Skin of body (tissue), 2 donors: ENCODE data around the gene SAMD10. TPM values are rescaled to one million over a fixed set of nuclear protein-coding genes. Genes with fewer than 3 reads are reported as not detected.
"Not testable (repeated sequence)": the region's sequence is repeated elsewhere in the genome, so short reads cannot be mapped to it uniquely, and the experiment has no call there.

Experiments used
- DNase-seq: peaks from one replicate; lab custom pipeline; 2025; lab: John Stamatoyannopoulos, UW
- total RNA-seq: library from RNA; depleted of rRNA; stranded (reverse); fragments of >200 nt; gene quantifications from one replicate; pipeline ENCODE4 v1.2.3, GENCODE V29; 2014

SAMD10 gene
- total RNA-seq, 1 donor from 2014 or later = 1.6 TPM

DNA sequence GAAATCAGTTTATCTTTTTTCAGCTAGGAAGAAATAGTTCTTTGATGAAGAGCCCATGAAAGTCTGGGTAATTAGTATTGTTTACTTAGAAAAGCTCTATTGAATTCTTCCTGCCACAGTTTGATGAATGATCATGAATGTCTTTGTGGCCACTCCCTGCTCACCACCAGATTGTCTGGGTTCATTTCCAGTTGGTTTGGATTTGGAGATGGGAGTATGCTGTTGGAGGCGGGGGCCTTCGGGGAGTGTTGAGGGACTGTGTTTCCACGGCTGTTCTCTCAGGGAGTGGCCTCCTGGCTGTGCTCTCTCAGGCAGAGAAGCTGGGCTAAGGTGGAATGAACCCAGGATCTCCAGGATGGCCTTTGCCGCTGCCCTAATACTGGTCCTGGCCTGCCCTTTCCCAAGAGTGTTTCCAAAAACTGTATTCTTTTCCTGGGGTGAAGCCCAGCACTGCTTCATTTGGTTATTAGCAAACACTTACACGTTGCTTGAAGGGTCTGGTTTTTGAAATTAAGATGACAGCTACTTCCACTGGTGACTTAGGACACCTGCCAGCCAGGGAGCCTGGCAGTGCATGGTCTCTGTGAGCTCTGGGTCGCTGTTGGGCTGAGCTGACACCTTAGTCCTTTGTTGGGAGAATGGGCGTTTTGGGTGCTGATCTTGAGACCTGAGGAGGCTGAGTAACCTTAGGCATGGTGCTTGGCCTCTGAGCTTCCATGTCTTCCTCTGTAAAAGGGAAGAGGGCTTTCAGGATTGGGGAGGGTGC is 24.7 kb upstream of the SAMD10 start:
- DNase-seq = no peak

DNA sequence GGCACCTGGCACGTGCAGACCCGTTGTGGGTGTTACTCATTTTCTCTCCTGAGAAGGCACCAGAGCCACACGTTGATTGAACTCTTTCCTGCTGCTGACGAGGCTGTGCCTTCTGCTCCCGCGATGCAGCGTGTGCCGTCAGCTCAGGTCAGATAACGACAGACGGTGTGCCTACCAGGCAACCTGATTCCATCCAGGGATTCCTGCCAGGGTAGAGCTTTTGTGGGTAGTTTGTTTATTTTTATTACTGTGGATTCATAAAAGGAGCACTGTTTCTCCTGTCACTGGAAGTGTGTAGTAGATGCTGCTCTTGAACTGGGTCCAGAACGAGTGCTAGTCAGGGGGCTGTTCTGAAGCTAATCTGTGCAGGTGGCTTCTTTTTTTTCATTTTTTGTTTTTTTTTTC is 22.2 kb upstream of the SAMD10 start:
- DNase-seq = no peak

- no peak for DNase-seq
Measured at GRCh38 chr20:64000906-64001305, 21.5 kb upstream of the SAMD10 start.

DNA sequence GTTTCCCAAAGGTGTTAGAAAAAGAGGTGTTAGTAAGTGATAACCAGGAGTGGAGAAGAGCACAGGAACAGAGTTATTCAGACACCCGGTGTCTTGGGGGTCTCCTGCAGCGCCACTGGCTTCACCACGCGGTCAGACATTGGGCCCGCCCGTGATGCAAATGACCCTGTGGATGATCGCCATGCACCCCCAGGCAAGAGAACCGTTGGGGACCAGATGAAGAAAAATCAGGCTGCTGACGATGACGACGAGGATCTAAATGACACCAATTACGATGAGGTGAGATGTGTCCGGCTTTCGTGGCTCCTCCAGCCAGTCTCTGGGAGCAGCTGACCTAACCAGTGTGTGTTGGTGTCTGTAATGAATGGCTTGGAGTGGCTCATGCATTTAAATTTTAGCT is 3.5 kb upstream of the SAMD10 start:
- DNase-seq = no peak

DNA sequence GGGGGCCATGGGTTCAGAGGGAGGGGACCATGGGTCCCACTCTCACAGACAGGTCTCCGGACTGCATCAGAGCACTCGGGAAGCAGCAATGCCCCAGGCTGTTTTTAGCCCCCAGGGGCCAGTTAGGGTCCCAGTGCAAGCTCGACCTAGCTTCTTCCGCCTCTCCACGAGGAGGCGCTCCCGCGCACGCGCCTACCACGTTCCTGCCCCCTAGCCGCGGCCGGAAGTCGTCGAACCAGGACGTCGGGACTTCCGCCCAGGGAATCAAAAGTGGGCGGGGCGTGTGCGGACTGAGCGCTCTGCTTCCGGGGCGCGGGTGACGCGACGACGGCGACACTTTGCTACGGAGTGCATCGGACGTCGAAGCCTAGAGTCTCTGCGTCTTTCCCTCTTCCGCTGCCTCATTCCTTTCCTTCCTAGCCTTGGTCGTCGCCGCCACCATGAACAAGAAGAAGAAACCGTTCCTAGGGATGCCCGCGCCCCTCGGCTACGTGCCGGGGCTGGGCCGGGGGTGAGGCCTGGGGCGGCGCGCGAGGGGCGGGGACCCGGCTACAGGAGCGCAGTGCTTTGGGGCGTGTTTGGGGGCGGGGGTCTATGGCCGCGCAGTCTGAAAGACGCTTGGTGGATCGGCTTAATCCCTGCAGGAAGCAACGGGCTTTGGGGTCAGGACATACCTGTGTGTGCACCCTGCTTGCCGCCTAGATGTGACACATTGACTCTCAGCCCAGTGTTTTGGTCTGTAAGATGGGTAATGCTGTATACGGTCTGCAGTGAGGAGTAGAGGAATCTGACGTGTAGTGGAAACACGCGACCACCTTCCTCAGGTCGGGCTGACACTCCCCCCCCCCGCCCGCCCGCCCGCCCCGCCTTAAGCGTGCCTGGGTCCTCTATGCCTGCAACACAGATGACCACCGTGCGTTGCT is 1.6 kb upstream of the SAMD10 start, which contains the start of gene PRPF6:
PRPF6 (plus strand) TSS at position 327 of the 923 bp plus-strand sequence; CDS start at position 441, 114 bp downstream.
- DNase-seq = peak; percentile 93

- peak; percentile 67 for DNase-seq
Measured at GRCh38 chr20:63980317-63980805, 919 bp upstream of the SAMD10 start.

GRCh38 chr20:63979229-63979556 is 249 bp downstream of the SAMD10 start:
- DNase-seq = no peak

DNA sequence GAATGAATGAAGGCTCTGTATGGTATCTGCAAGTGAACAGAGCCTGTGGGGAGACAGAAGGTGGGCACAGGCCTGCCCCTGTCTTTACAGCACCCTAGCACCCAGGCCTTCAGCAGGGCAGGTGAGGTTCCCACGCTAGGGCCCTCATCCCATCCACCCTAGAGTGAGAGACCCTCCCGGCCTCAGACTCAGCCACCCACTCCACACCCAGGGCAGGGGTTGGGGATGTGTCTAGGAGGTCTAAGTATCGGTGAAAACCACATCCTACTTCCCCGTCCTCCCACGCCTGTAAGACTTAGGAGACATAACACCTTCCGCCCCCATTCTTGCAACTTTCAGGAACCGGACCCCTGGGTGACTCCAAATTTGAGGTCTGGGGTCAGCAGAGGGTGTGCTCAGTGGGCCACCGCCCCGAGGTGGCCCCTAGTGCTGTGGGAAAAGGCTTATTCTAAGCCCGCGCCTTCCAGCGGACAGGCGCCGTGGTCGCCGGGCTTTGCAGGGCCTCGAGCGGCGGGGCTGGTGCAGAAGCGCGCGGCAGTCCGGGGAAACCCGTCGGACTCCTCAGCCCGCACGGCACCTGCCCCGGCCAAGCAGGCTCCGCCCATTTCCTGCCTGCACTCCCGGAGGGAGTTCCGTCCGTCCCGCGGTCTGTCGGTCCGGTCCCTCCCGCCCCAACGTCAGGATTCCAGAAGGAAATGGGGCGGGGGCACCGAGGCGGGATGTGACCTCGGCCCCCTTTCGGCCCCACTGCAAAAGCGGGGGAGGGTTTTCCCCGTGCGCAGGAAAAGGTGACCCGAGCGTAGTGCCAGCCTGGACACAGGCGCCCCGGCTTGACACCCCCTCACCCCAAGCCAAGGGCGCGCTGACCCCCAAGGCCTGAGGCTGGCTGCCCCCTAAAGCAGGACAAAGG is 868 bp downstream of the SAMD10 start:
- DNase-seq = no peak

DNA sequence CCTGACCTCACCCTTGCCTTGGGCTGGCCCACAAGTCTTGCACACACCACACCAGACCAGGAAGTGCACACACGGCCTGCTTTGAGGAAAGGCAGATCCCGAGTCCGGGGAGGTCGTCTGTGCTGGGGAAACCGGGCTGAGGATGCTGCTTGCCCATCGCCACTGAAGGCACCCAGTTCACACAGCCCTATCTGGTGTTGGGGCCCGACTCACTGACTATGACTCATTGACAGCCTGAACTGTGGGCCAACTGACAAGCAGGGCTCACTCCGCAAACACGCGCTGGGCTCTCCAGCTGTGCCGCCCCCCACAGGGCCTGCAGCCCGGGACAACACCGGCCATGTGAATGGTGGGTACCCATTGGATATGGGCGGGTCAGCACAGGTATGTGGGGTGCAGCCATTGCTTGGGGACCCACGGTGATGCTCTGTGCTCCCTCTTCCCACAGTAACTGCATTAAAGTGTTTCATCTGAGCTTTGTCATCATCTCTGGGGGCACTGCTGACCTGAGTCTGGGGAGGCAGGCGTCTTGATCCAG is 1.6 kb downstream of the SAMD10 start:
- DNase-seq = no peak

- DNase-seq = no peak
Measured at GRCh38 chr20:63976980-63977738, 2.3 kb downstream of the SAMD10 start.

- DNase-seq = not testable (repeated sequence)
Measured at GRCh38 chr20:63976511-63976910, 2.9 kb downstream of the SAMD10 start.

DNA sequence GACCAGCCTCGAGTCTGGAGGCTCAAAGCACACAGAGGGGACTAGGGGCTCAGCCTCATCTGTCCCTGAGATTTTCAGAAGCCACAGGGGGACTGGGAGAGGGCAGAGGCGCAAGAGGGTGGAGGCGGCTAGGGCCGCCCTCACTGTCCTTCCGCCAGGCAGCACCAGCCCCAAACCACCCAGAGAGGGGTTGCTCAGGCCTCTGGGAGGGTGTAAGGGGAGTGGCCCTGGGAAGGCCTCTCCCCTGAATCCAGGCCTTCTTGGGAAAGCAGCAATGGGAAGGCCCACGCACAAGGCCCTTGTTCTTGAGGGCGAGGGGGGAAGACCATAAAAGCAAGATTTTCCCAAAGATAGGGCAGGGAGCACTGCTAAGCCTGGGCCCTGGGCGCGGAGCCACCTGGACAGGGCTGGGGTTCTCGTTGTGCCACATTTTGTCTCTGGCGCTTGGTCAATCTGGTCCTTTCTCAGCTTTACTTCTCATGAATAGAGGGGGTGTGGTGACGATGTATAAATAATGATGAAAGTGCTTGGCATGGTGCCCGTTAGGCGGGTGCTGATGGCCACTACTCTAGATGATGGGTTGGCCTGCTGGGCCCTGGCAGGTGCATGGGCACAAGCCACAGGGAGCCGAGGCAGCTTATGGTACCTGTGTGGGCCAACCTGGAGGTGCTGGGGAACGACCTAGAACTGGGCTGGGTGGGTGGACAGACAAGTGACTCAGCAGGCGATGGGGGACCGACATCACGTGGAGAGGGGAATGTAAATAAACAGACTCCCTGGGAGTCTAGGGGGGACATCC is 4.8 kb downstream of the SAMD10 start:
- DNase-seq = no peak

GRCh38 chr20:63973636-63974401 is 5.6 kb downstream of the SAMD10 start:
- DNase-seq = peak; percentile 63

GRCh38 chr20:63973160-63973479 is 6.3 kb downstream of the SAMD10 start:
- no peak for DNase-seq

- DNase-seq = no peak
Measured at GRCh38 chr20:63972312-63973159, 6.9 kb downstream of the SAMD10 start.

GRCh38 chr20:63971960-63972311 is 7.5 kb downstream of the SAMD10 start:
- not testable (repeated sequence) for DNase-seq

DNA sequence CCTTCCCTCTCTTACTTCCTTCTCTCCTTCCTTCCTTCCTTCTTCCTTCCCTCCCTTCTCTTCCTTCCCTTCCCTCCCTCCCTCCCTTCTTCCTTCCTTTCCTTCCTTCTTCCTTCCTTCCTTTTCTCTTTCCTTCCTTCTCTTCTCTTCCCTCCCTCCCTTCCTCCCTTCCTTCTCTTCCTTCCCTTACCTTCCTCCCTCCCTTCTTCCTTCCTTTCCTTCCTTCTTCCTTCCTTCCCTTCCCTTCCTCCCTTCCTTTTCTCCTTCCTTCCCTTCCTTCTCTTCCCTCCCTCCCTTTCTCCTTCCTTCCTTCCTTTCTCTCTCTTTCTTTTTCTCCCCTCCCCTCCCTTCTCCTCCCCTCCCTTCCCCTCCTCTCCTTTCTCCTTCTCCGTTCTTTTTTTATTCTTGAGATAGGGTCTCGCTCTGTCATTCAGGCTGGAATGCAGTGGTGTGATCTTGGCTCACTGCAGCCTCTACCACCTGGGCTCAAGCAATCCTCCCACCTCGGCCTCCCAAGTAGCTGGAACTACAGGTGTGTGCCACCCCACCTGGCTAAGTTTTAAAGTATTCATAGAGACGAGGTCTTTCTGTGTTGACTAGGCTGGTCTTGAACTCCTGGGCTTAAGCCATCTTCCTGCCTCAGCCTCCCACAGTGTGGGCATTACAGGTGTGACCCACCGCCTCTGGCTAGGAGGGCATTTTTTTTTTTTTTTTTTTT is 8.6 kb downstream of the SAMD10 start:
- no peak for DNase-seq
